Stimulated activated CD4-positive, alpha-beta T cell treated with anti-CD3 and anti-CD28 coated beads, TNF-alpha, amount 100 ng/mL, for 48 hours (primary cell): ENCODE results near the gene MNX1.

Experiments used
- DNase-seq, 3 donors: peaks; one replicate each; pipeline ENCODE4 v3.0.0-alpha.2; 2020; ENCODE audit warnings: low read depth in 3 of 3

Gene MNX1

GRCh38 chr7:157002819-157003421 is 7.5 kb downstream of the MNX1 start:
- DNase-seq, result no peak

- no peak for DNase-seq
Observed at GRCh38 chr7:157001920-157002818, 8.3 kb downstream of the MNX1 start.

- no peak for DNase-seq
Observed at GRCh38 chr7:157000741-157001653, 9.5 kb downstream of the MNX1 start.

- no peak for DNase-seq
Observed at GRCh38 chr7:156999958-157000726, 10.3 kb downstream of the MNX1 start.

- DNase-seq, result no peak
Observed at GRCh38 chr7:156998988-156999957, 11.2 kb downstream of the MNX1 start.

- no peak for DNase-seq
Observed at GRCh38 chr7:156994417-156994816, 16.0 kb downstream of the MNX1 start.

GRCh38 chr7:156993925-156994235 is 16.6 kb downstream of the MNX1 start:
- DNase-seq, result no peak

- no peak for DNase-seq
Observed at GRCh38 chr7:156993021-156993924, 17.2 kb downstream of the MNX1 start.

GRCh38 chr7:156989766-156990535 is 20.5 kb downstream of the MNX1 start:
- no peak for DNase-seq

- DNase-seq, result no peak
Observed at GRCh38 chr7:156988343-156989185, 21.9 kb downstream of the MNX1 start.

GRCh38 chr7:156986378-156986777 is 24.1 kb downstream of the MNX1 start:
- DNase-seq, result no peak

GRCh38 chr7:156985101-156985992 is 25.1 kb downstream of the MNX1 start:
- no peak for DNase-seq

- no peak for DNase-seq
Observed at GRCh38 chr7:156984174-156984891, 26.1 kb downstream of the MNX1 start.

GRCh38 chr7:156979711-156980110 is 30.8 kb downstream of the MNX1 start:
- no peak for DNase-seq

- DNase-seq, result no peak
Observed at GRCh38 chr7:156979007-156979606, 31.4 kb downstream of the MNX1 start.

GRCh38 chr7:156975620-156976019 is 34.8 kb downstream of the MNX1 start:
- DNase-seq, result no peak
